ENCODE results near the gene TUBGCP2.

DNA sequence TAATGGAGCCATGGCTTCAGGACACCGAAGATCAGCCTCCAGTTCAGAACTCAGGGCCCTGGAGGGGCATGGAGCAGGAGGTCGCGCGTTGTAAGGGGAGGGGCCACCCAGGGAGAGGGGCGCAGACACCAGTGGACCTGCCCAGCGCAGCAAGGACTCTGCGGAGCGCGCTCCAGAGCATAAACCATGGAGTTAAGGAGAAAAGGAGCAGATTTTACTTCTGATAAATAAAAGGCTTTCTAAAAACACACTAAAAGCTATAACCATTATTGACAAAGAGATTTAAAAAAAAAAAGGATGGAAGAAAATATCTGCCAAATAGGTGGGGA lies 17.5 kb upstream of the TUBGCP2 start:
- TF ChIP-seq, protein P1, sequence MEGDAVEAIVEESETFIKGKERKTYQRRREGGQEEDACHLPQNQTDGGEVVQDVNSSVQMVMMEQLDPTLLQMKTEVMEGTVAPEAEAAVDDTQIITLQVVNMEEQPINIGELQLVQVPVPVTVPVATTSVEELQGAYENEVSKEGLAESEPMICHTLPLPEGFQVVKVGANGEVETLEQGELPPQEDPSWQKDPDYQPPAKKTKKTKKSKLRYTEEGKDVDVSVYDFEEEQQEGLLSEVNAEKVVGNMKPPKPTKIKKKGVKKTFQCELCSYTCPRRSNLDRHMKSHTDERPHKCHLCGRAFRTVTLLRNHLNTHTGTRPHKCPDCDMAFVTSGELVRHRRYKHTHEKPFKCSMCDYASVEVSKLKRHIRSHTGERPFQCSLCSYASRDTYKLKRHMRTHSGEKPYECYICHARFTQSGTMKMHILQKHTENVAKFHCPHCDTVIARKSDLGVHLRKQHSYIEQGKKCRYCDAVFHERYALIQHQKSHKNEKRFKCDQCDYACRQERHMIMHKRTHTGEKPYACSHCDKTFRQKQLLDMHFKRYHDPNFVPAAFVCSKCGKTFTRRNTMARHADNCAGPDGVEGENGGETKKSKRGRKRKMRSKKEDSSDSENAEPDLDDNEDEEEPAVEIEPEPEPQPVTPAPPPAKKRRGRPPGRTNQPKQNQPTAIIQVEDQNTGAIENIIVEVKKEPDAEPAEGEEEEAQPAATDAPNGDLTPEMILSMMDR (IDR thresholded peaks at IDR 0.05; ENCODE audit: insufficient read depth, low read length, poor library complexity, severe bottlenecking), result no peak
- TF ChIP-seq EZH2phosphoT487 (conservative IDR thresholded peaks at IDR 0.05; ENCODE audit: low read length), result no peak

Data from SU-DHL-6 (cell line).